Neuron (in vitro differentiated cells): ENCODE measurements around the gene RPP25L.

Experiments used
- H2AFZ ChIP-seq: one replicate; pipeline ENCODE4 v1.6.1; 2013; ENCODE audit warnings: low read depth, mild to moderate bottlenecking, inconsistent platforms, low read length, moderate library complexity
- H3K27me3 ChIP-seq: one replicate; pipeline ENCODE4 v1.6.1; 2013; ENCODE audit warnings: low read length; ENCODE audit not compliant: insufficient read depth
- H3K36me3 ChIP-seq: one replicate; pipeline ENCODE4 v1.6.1; 2013; ENCODE audit warnings: low read length; ENCODE audit not compliant: insufficient read depth
- H3K4me1 ChIP-seq: one replicate; pipeline ENCODE4 v1.6.1; 2013; ENCODE audit warnings: low read length; ENCODE audit not compliant: insufficient read depth
- H3K4me3 ChIP-seq: 2 replicates; pipeline ENCODE4 v1.5.1; 2013; ENCODE audit warnings: mild to moderate bottlenecking, low read length, moderate library complexity
- H3K9me3 ChIP-seq: one replicate; pipeline ENCODE4 v1.6.1; 2013; ENCODE audit warnings: low read length

Gene RPP25L

GRCh38 chr9:34633851-34634550, 22.1 kb upstream of the RPP25L start:
- peaks cover 16% of the 10 kb centered on the region for H3K4me1 ChIP-seq
- no peak overlapping the region for H3K4me3 ChIP-seq
- H3K36me3 ChIP-seq: peaks cover 7% of the 10 kb centered on the region
- no peaks in the 10 kb centered on the region for H3K9me3 ChIP-seq
- H3K27me3 ChIP-seq: peaks cover 22% of the 10 kb centered on the region
- no peak overlapping the region for H2AFZ ChIP-seq

- Histone ChIP-seq H3K9me3 (no peaks in the 10 kb centered on the region), H3K4me1 (peaks cover 19% of the 10 kb centered on the region), H3K27me3 (peaks cover 29% of the 10 kb centered on the region), H2AFZ (no peak overlapping the region), H3K36me3 (peaks cover 7% of the 10 kb centered on the region), H3K4me3 (no peak overlapping the region)
These were observed 21.3 kb upstream of the RPP25L start for GRCh38 chr9:34633166-34633565.

GRCh38 chr9:34630402-34631154, 18.7 kb upstream of the RPP25L start:
- H3K9me3 ChIP-seq: no peaks in the 10 kb centered on the region
- H3K4me1 ChIP-seq: peaks cover 12% of the 10 kb centered on the region
- H2AFZ ChIP-seq: no peak overlapping the region
- H3K4me3 ChIP-seq: no peak overlapping the region
- peaks cover 54% of the 10 kb centered on the region for H3K27me3 ChIP-seq
- peaks cover 4% of the 10 kb centered on the region for H3K36me3 ChIP-seq

GRCh38 chr9:34629491-34629808, 17.6 kb upstream of the RPP25L start:
- Histone ChIP-seq H3K9me3 (no peaks in the 10 kb centered on the region), H3K4me3 (no peak overlapping the region), H3K36me3 (no peaks in the 10 kb centered on the region), H2AFZ (no peak overlapping the region), H3K4me1 (peaks cover 12% of the 10 kb centered on the region), H3K27me3 (peaks cover 65% of the 10 kb centered on the region)

GRCh38 chr9:34628656-34629490, 17.0 kb upstream of the RPP25L start, which contains the start of gene ARID3C:
ARID3C (minus strand) TSS chr9:34629066; CDS start chr9:34628014, 1,052 bp downstream.
- peaks cover 66% of the 10 kb centered on the region for H3K27me3 ChIP-seq
- H3K9me3 ChIP-seq: no peaks in the 10 kb centered on the region
- H3K36me3 ChIP-seq: no peaks in the 10 kb centered on the region
- H3K4me3 ChIP-seq: peak within 1 kb of the TSS; percentile 21
- peaks cover 12% of the 10 kb centered on the region for H3K4me1 ChIP-seq
- no peak within 1 kb of the TSS for H2AFZ ChIP-seq

- Histone ChIP-seq H3K4me1 (peaks cover 12% of the 10 kb centered on the region), H3K27me3 (peaks cover 66% of the 10 kb centered on the region), H2AFZ (no peak overlapping the region), H3K9me3 (peaks cover 2% of the 10 kb centered on the region), H3K4me3 (peak overlapping the region; percentile 21), H3K36me3 (no peaks in the 10 kb centered on the region)
These were observed 16.1 kb upstream of the RPP25L start for GRCh38 chr9:34627716-34628655.

- Histone ChIP-seq H2AFZ (no peak overlapping the region), H3K36me3 (no peaks in the 10 kb centered on the region), H3K9me3 (peaks cover 2% of the 10 kb centered on the region), H3K4me1 (peaks cover 17% of the 10 kb centered on the region), H3K27me3 (peaks cover 60% of the 10 kb centered on the region), H3K4me3 (no peak overlapping the region)
These were observed 13.2 kb upstream of the RPP25L start for GRCh38 chr9:34625186-34625486.

GRCh38 chr9:34624475-34625185, 12.7 kb upstream of the RPP25L start:
- Histone ChIP-seq H3K4me1 (peaks cover 19% of the 10 kb centered on the region), H3K9me3 (peaks cover 2% of the 10 kb centered on the region), H2AFZ (peak overlapping the region; percentile 64), H3K4me3 (no peak overlapping the region), H3K36me3 (no peaks in the 10 kb centered on the region), H3K27me3 (peaks cover 56% of the 10 kb centered on the region)

GRCh38 chr9:34623374-34624235, 11.7 kb upstream of the RPP25L start:
- no peak overlapping the region for H2AFZ ChIP-seq
- H3K36me3 ChIP-seq: peaks cover 2% of the 10 kb centered on the region
- H3K9me3 ChIP-seq: peaks cover 2% of the 10 kb centered on the region
- H3K27me3 ChIP-seq: peaks cover 48% of the 10 kb centered on the region
- H3K4me1 ChIP-seq: peaks cover 19% of the 10 kb centered on the region
- H3K4me3 ChIP-seq: no peak overlapping the region

- Histone ChIP-seq H3K4me1 (peaks cover 14% of the 10 kb centered on the region), H2AFZ (peak within 1 kb of the TSS; percentile 51), H3K4me3 (peak within 1 kb of the TSS; percentile 84), H3K36me3 (peaks cover 29% of the 10 kb centered on the region), H3K27me3 (peaks cover 16% of the 10 kb centered on the region), H3K9me3 (peaks cover 2% of the 10 kb centered on the region)
These were observed 8.4 kb upstream of the RPP25L start, which contains the start of gene DCTN3 for GRCh38 chr9:34620061-34620994. DCTN3 (minus strand) TSS chr9:34620495; CDS start chr9:34620464, 31 bp downstream.
